GM12878 (cell line): ENCODE data around the gene BLOC1S2. TPM values are rescaled to one million over a fixed set of nuclear protein-coding genes. Genes with fewer than 3 reads are reported as not detected.
A peak's percentile ranks its signal among the peaks of the same experiment; 100 is the strongest.

Source experiments
- BCL11A ChIP-seq: IDR thresholded peaks from 2 replicates; pipeline ENCODE4 v1.6.1; 2011; ENCODE audit warnings: low read depth, low read length
- CBFB ChIP-seq: IDR thresholded peaks from 2 replicates; pipeline ENCODE4 v1.6.1; 2016; ENCODE audit warnings: antibody characterized with exemption, low read depth
- CBX5 ChIP-seq: sonication (generic); IDR thresholded peaks from 2 replicates; pipeline ENCODE4 v1.6.1; 2016; ENCODE audit warnings: low read depth, moderate library complexity, mild to moderate bottlenecking, inconsistent platforms
- CHD1 ChIP-seq: IDR thresholded peaks from 2 replicates; pipeline ENCODE4 v1.6.1; 2012; ENCODE audit warnings: low read depth, low read length, improper control_type of control experiment
- E2F4 ChIP-seq: IDR thresholded peaks from 2 replicates; pipeline ENCODE4 v1.6.1; 2012; ENCODE audit warnings: low read depth, low read length, improper control_type of control experiment
- FOXM1 ChIP-seq: IDR thresholded peaks from 2 replicates; pipeline ENCODE4 v1.6.1; 2012; ENCODE audit warnings: low read depth, mild to moderate bottlenecking, inconsistent platforms, low read length, moderate library complexity
- IKZF1 ChIP-seq: fragments of 450-650 bp; conservative IDR thresholded peaks from 2 replicates; pipeline ENCODE4 v1.6.1; 2017; ENCODE audit warnings: antibody characterized with exemption, mild to moderate bottlenecking
- IRF3 ChIP-seq: fragments of 450-650 bp; IDR thresholded peaks from 2 replicates; pipeline ENCODE4 v1.6.1; 2014; ENCODE audit warnings: mild to moderate bottlenecking
- IRF5 ChIP-seq: fragments of 450-650 bp; IDR thresholded peaks from 2 replicates; pipeline ENCODE4 v1.6.1; 2017; ENCODE audit warnings: borderline replicate concordance
- MEF2A ChIP-seq: IDR thresholded peaks from 2 replicates; pipeline ENCODE4 v1.6.1; 2011; ENCODE audit warnings: low read depth, mild to moderate bottlenecking, low read length, moderate library complexity; ENCODE audit not compliant: insufficient read depth
- MXI1 ChIP-seq: fragments of 150-350 bp; IDR thresholded peaks from 2 replicates; pipeline ENCODE4 v1.6.1; 2011; ENCODE audit warnings: low read depth, mild to moderate bottlenecking, inconsistent platforms, low read length, improper control_type of control experiment
- PRDM15 ChIP-seq: fragments of 450-650 bp; formaldehyde crosslinking; IDR thresholded peaks from 2 replicates; pipeline ENCODE4 v1.4.0; 2020; ENCODE audit warnings: mild to moderate bottlenecking, moderate library complexity
- STAT1 ChIP-seq: fragments of 450-650 bp; conservative IDR thresholded peaks from 2 replicates; pipeline ENCODE4 v1.6.1; 2014; ENCODE audit warnings: antibody characterized with exemption, mild to moderate bottlenecking
- YY1 ChIP-seq: IDR thresholded peaks from 2 replicates; pipeline ENCODE4 v1.6.1; 2011; ENCODE audit warnings: low read depth, mild to moderate bottlenecking, low read length
- ZBED1 ChIP-seq: IDR thresholded peaks from 2 replicates; pipeline ENCODE4 v1.6.1; 2016; ENCODE audit warnings: borderline replicate concordance
- ZBTB11 ChIP-seq: fragments of 450-650 bp; formaldehyde crosslinking; IDR thresholded peaks from 2 replicates; pipeline ENCODE4 v1.5.0; 2022; ENCODE audit warnings: mild to moderate bottlenecking, missing genetic modification characterization
- ZNF24 ChIP-seq: fragments of 450-650 bp; IDR thresholded peaks from 2 replicates; pipeline ENCODE4 v1.6.1; 2017; ENCODE audit warnings: antibody characterized with exemption, mild to moderate bottlenecking
- ZZZ3 ChIP-seq: IDR thresholded peaks from 2 replicates; pipeline ENCODE4 v1.6.1; 2011; ENCODE audit warnings: low read depth; ENCODE audit not compliant: control insufficient read depth, insufficient read length
- polyA plus RNA-seq, 11 experiments: library from polyadenylated mRNA; depleted of rRNA in 4 of 11; unstranded in 6 of 11; stranded (reverse) in 5 of 11; fragments of >200 nt; fragmentation: Nextera tagmentation in 4 of 11; fragmentation: Illumina TruSeq in 1 of 11; extraction: Ambion mirVana in 4 of 11; extraction: Trizol in 1 of 11; gene quantifications; 1 replicate in 1 of 11; 2 replicates in 10 of 11; pipeline versions ENCODE4 v1.2.1 to v1.2.3, GENCODE V29; 2011 to 2016; ENCODE audit warnings: inconsistent platforms in 2 of 11, missing spikeins in 2 of 11, low read depth in 1 of 11
- total RNA-seq, 4 experiments: library from RNA; depleted of rRNA in 3 of 4; stranded (reverse); fragments of >200 nt in 3 of 4; fragmentation: Illumina TruSeq in 1 of 4; extraction: Trizol in 1 of 4; gene quantifications; 2 replicates each; pipeline versions ENCODE4 v1.2.1 to v1.2.3, GENCODE V29; 2013 to 2021

The BLOC1S2 gene
- total and polyA plus RNA-seq, 10 of the 15 experiments (the other 5 are each of a cell fraction or from before 2014, with no cell fraction given): 58.6 to 164 (median 79.5) TPM

GRCh38 chr10:100238429-100238828, 48.1 kb downstream of the BLOC1S2 start (continued):
- TF ChIP-seq CBX5 (no peak), CHD1 (no peak), ZBED1 (no peak), E2F4 (no peak), YY1 (no peak), PRDM15 (no peak), IKZF1 (peak; percentile 46; the same call in 1 of the 2 replicates), STAT1 (no peak), ZZZ3 (no peak), ZBTB11 (no peak), IRF3 (no peak), CBFB (0 out of 2 replicates have a peak, but pooled peaks have one; percentile 35), BCL11A (no peak), FOXM1 (peak; percentile 25; the same call in 1 of the 2 replicates), ZNF24 (no peak), MEF2A (no peak), MXI1 (no peak), IRF5 (no peak)
